ENCODE data around the gene SULT4A1. TPM values are rescaled to one million over a fixed set of nuclear protein-coding genes. Genes with fewer than 3 reads are reported as not detected.

SULT4A1 gene
- total and polyA plus RNA-seq, 2 experiments from 2014 or later = 1.1 to 2.8 TPM

DNA sequence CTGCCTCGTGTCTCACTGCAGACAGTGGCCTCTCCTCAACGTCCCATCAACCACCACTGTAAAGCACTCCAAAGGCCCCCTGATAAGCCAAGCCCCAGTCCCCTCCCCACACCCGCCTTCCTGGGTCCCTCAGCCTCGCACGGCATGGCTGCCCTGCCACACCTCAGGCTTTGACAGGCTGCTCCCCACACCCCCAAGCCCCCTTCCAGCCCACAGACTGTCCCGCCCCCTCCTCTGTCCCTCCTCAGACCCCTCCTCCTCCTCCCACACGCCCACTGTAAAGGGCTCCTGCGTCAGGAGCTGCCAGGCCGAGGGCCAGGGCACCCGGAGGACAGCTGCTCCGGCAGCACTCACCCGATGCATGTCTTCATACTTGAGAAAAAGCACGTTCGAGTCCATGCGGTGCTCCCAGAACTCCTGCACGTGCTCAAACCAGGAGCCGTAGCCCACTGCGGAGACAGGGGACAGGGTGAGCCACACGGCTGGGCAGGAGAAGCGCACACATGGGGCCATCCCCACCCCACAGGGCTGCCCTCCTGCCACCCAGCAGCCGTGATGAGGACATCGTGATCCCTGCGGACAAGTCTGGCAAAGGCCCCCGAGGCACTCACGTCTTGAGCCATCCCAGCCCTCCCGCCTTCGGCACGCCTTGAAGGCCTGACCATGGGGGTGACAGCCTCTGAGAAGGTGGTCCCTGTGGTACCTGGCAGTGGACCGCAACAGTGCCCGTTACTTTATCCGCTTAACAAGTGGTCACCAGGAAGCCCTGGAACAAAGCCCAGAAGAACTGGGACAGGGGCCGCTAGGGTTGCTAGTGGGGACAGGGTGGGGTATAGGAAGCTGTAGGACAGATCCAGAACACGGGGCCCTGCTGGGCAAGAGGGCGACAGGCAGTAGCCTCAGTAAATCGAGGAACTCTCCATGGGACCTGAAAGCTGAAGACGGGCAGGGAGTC lies 28.8 kb downstream of the SULT4A1 start:
- Histone ChIP-seq H3K27ac (no peak overlapping the region), H3K9me3 (ENCODE audit: low read depth) (no peaks in the 10 kb centered on the region), H3K79me2 (no peaks in the 10 kb centered on the region), H3K27me3 (no peaks in the 10 kb centered on the region), H3K4me3 (no peak overlapping the region), H2AFZ (no peak overlapping the region), H3K36me3 (replicated peaks; ENCODE audit: insufficient read depth, low read depth) (no peaks in the 10 kb centered on the region), H4K20me1 (ENCODE audit: insufficient read depth, poor library complexity, severe bottlenecking) (no peaks in the 10 kb centered on the region), H3K4me2 (no peak overlapping the region), H3K9me2 (replicated peaks; ENCODE audit: insufficient read depth) (no peaks in the 10 kb centered on the region), H3K4me1 (ENCODE audit: insufficient read depth) (no peaks in the 10 kb centered on the region)
- TF ChIP-seq EZH2 (IDR thresholded peaks at IDR 0.05; ENCODE audit: borderline replicate concordance) (no peak), EZH2phosphoT487 (IDR thresholded peaks at IDR 0.05; ENCODE audit: low read depth, severe bottlenecking, unreplicated experiment) (no peak)
- TF ChIP-seq, protein P1, sequence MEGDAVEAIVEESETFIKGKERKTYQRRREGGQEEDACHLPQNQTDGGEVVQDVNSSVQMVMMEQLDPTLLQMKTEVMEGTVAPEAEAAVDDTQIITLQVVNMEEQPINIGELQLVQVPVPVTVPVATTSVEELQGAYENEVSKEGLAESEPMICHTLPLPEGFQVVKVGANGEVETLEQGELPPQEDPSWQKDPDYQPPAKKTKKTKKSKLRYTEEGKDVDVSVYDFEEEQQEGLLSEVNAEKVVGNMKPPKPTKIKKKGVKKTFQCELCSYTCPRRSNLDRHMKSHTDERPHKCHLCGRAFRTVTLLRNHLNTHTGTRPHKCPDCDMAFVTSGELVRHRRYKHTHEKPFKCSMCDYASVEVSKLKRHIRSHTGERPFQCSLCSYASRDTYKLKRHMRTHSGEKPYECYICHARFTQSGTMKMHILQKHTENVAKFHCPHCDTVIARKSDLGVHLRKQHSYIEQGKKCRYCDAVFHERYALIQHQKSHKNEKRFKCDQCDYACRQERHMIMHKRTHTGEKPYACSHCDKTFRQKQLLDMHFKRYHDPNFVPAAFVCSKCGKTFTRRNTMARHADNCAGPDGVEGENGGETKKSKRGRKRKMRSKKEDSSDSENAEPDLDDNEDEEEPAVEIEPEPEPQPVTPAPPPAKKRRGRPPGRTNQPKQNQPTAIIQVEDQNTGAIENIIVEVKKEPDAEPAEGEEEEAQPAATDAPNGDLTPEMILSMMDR (IDR thresholded peaks at IDR 0.05; ENCODE audit: poor library complexity) = no peak
- WGBS (ENCODE audit: low lambda C conversion rate, missing lambda C conversion rate) = 85% methylated on average over 32 of the region's 36 CpGs
- no peak for DNase-seq (ENCODE audit: low spot score)

- no peak for TF ChIP-seq EZH2 (IDR thresholded peaks at IDR 0.05; ENCODE audit: borderline replicate concordance)
- no peak for TF ChIP-seq EZH2phosphoT487 (IDR thresholded peaks at IDR 0.05; ENCODE audit: low read depth, severe bottlenecking, unreplicated experiment)
- TF ChIP-seq, protein P1 (IDR thresholded peaks at IDR 0.05; ENCODE audit: poor library complexity) = no peak
- H3K79me2 ChIP-seq = no peaks in the 10 kb centered on the region
- no peak overlapping the region for H2AFZ ChIP-seq
- no peaks in the 10 kb centered on the region for H3K9me2 ChIP-seq (replicated peaks; ENCODE audit: insufficient read depth)
- no peaks in the 10 kb centered on the region for H3K36me3 ChIP-seq (replicated peaks; ENCODE audit: insufficient read depth, low read depth)
- no peak overlapping the region for H3K4me3 ChIP-seq
- H3K27ac ChIP-seq = no peak overlapping the region
- no peaks in the 10 kb centered on the region for H4K20me1 ChIP-seq (ENCODE audit: insufficient read depth, poor library complexity, severe bottlenecking)
- H3K4me2 ChIP-seq = no peak overlapping the region
- H3K4me1 ChIP-seq (ENCODE audit: insufficient read depth) = no peaks in the 10 kb centered on the region
- 94% methylated on average over 13 of the region's 18 CpGs for WGBS (ENCODE audit: low lambda C conversion rate, missing lambda C conversion rate)
- H3K27me3 ChIP-seq = no peaks in the 10 kb centered on the region
- DNase-seq (ENCODE audit: low spot score) = no peak
- no peaks in the 10 kb centered on the region for H3K9me3 ChIP-seq (ENCODE audit: low read depth)
Measured at GRCh38 chr22:43832393-43833265, 29.7 kb downstream of the SULT4A1 start.

DNA sequence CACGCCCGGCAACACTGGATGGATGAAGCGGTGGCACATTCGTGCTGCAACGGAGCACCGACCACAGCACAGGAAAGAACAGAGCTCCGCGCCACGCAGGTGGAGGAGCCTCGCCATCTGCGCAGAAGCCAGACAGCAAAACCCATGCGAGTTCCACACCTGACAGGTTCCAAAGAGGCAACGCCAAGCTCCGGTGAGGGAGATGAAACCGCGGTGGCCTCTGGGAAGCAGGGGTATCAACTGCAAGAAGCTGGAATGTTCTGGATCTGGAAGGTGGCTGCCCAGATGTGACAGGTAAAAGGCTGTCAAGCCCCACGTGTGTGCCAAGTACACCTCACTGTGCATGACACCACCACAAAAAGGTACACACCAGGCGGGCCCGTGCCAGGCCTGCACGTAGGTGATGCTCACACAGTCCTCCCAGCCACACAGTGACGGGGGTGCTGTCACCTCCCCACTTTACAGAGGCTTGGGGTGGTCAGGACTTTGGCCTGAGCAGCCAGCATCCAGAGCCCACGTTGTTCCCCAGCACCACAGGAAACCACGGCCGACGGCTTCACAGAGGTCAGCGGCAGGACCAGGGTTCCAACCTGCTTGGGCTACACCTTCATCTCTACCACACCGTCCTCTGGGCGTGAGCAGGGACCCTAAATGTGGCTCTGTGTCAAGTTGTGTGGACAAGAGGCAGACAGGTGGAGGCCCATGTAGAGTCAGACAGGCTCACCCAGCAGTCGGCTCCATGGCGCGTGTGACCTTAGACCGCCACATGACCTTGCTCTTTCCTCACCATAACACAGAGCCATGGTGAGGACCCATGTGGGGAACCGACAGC lies 30.5 kb downstream of the SULT4A1 start:
- Histone ChIP-seq H3K4me3 (no peak overlapping the region), H3K4me2 (no peak overlapping the region), H3K27me3 (no peaks in the 10 kb centered on the region), H2AFZ (no peak overlapping the region), H3K9me3 (ENCODE audit: low read depth) (no peaks in the 10 kb centered on the region), H3K4me1 (ENCODE audit: insufficient read depth) (no peaks in the 10 kb centered on the region), H3K36me3 (replicated peaks; ENCODE audit: insufficient read depth, low read depth) (no peaks in the 10 kb centered on the region), H4K20me1 (ENCODE audit: insufficient read depth, poor library complexity, severe bottlenecking) (no peaks in the 10 kb centered on the region), H3K9me2 (replicated peaks; ENCODE audit: insufficient read depth) (no peaks in the 10 kb centered on the region), H3K27ac (no peak overlapping the region), H3K79me2 (no peaks in the 10 kb centered on the region)
- WGBS (ENCODE audit: low lambda C conversion rate, missing lambda C conversion rate) = 97% methylated on average over 31 of the region's 33 CpGs
- no peak for TF ChIP-seq EZH2phosphoT487 (IDR thresholded peaks at IDR 0.05; ENCODE audit: low read depth, severe bottlenecking, unreplicated experiment)
- TF ChIP-seq, protein P1 (IDR thresholded peaks at IDR 0.05; ENCODE audit: poor library complexity) = no peak
- TF ChIP-seq EZH2 (IDR thresholded peaks at IDR 0.05; ENCODE audit: borderline replicate concordance) = no peak
- no peak for DNase-seq (ENCODE audit: low spot score)

All from hepatocyte (in vitro differentiated cells).